GM12875 (cell line): ENCODE measurements around the gene NEK11.

Experiments
- H3K4me3 ChIP-seq: one replicate; pipeline ENCODE4 v1.5.1; 2011; ENCODE audit warnings: low read depth, low read length, control low read depth
- TF ChIP-seq, protein P1 (sequence below): IDR thresholded peaks from 2 replicates; pipeline ENCODE4 v1.5.1; 2011; ENCODE audit warnings: low read depth, mild to moderate bottlenecking, control low read depth, inconsistent platforms, low read length, moderate library complexity, borderline replicate concordance; ENCODE audit not compliant: insufficient read depth

Gene NEK11

GRCh38 chr3:131193641-131194238 is 167.1 kb downstream of the NEK11 start:
- no peak overlapping the region for H3K4me3 ChIP-seq
- TF ChIP-seq, protein P1, sequence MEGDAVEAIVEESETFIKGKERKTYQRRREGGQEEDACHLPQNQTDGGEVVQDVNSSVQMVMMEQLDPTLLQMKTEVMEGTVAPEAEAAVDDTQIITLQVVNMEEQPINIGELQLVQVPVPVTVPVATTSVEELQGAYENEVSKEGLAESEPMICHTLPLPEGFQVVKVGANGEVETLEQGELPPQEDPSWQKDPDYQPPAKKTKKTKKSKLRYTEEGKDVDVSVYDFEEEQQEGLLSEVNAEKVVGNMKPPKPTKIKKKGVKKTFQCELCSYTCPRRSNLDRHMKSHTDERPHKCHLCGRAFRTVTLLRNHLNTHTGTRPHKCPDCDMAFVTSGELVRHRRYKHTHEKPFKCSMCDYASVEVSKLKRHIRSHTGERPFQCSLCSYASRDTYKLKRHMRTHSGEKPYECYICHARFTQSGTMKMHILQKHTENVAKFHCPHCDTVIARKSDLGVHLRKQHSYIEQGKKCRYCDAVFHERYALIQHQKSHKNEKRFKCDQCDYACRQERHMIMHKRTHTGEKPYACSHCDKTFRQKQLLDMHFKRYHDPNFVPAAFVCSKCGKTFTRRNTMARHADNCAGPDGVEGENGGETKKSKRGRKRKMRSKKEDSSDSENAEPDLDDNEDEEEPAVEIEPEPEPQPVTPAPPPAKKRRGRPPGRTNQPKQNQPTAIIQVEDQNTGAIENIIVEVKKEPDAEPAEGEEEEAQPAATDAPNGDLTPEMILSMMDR, result no peak

GRCh38 chr3:131194816-131195215 is 168.1 kb downstream of the NEK11 start:
- H3K4me3 ChIP-seq, result no peak overlapping the region

GRCh38 chr3:131200636-131201199 is 174.0 kb downstream of the NEK11 start:
- TF ChIP-seq, protein P1, result no peak
- no peak overlapping the region for H3K4me3 ChIP-seq

More at GRCh38 chr3:131194816-131195215, 168.1 kb downstream of the NEK11 start:
- TF ChIP-seq, protein P1, result no peak

DNA sequence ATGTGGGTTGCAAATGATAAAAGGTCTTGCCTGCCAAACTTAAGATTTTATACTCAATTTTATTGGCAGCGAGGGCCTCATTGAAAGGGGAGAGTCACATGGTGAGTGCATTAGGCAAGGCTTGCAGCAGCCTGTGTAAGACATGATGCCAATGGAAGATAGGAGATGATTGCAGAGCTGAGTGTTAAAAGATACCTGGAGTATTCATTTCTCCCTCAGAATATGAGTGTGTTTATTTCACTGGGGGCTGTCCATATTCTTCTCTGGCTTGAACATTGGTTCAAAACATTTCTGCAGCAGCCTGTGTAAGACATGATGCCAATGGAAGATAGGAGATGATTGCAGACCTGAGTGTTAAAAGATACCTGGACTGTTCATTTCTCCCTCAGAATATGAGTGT is 189.7 kb downstream of the NEK11 start:
- TF ChIP-seq, protein P1, result no peak
- no peak overlapping the region for H3K4me3 ChIP-seq

GRCh38 chr3:131216801-131217200 is 190.1 kb downstream of the NEK11 start:
- H3K4me3 ChIP-seq, result no peak overlapping the region
- TF ChIP-seq, protein P1, result no peak

DNA sequence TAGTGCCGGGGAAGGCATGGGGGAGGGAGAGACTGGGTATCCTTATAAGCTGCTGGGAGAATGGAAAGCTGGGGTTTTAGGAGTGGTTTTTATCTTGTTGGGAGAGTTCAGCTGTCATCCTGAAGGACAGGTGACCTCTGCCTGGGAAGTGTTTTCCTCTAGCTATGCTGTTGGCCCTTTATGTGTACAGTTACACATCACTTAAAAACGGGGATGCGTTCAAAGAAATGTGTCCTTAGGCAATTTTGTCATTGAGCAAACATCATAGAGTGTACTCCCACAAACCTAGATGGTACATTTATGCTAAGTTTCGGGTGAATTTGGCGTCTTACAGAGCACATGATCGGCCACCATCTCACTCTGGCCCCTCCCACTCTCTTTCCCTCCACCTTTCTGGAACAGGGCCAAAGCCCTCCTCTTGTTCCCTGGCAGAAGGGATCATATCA is 190.6 kb downstream of the NEK11 start:
- no peak overlapping the region for H3K4me3 ChIP-seq
- TF ChIP-seq, protein P1, result no peak

DNA sequence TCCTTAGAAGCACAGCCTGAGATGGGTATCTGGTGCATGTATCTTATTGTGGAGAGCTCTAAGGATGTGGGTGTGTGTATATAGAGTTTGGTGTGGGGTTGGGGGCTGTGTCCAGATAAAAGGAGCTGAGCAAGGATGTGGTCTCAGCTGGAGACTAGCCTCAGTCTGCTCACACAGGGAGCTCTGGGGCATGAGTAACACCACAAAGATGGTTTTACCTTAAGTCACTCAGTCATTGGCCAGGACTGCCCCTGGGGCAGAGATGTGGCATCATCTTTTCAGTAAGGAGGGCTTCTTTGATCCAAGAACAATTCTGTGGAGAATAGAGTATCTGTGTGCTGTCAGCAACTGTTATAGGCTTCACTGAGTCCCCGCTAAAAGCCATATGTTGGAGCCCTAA is 191.5 kb downstream of the NEK11 start:
- H3K4me3 ChIP-seq, result no peak overlapping the region
- TF ChIP-seq, protein P1, result no peak
